Measurements from ENCODE around the gene SYNPO.
A peak's percentile ranks its signal among the peaks of the same experiment; 100 is the strongest.

Gene SYNPO

DNA sequence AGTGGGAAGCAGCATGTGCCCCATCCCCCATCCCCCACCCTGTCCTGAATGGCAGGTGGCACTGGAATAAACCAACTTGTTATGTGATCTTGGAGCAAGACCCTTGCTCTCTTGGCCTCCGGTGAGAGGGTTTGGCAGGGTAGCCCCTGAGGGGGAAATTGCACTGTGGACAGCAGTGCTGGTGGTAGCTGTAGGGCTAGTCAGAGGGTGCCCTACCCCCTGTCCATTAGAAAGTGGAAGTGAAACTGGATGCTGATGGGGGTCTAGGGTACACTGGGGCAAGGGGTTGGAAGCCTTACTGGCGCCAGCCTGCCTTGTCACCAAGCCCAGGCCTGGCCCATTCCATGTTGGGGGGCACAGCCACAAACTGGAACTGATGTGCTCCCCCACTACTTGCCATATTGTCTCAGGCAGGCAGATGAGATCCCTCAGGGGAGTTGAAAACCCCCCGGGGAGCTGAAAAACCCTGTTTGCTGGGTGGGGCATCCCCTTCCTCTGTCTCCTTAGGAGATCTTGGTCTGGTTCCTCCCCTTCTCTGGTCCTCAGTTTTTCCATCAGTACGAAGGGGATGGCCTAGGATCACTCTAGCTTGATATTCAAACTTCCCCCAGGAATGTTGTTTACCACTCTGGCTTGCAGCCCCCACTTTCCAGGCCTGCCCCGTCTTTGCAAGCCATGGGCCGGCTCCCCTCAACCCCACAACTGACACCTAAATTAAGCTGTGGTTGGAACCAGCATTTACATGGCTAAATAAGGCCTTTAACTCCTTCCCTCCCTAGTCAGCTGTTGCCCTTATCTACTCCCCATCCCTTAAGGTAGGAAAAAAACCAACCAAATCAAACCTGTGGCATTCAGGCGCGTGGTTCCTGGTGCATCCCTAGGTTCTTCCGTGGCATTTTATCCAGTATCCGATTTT lies 14.4 kb upstream of the SYNPO start:
- TF ChIP-seq CTCF (conservative IDR thresholded peaks at IDR 0.05; ENCODE audit: low read depth, low read length): no peak
- Histone ChIP-seq H3K36me3 (ENCODE audit: insufficient read depth) (no peaks in the 10 kb centered on the region), H4K20me1 (ENCODE audit: insufficient read depth) (no peaks in the 10 kb centered on the region), H3K4me3 (IDR thresholded peaks at IDR 0.05; ENCODE audit: insufficient read depth, low read depth, low read length) (no peak overlapping the region), H3K27ac (no peak overlapping the region), H2AFZ (ENCODE audit: low read depth) (no peak overlapping the region), H3K27me3 (ENCODE audit: insufficient read depth, low read depth) (no peaks in the 10 kb centered on the region), H3K9ac (no peak overlapping the region), H3K79me2 (ENCODE audit: insufficient read depth, low read depth) (no peaks in the 10 kb centered on the region), H3K4me2 (peak overlapping the region; percentile 2; the same call in 1 of the 2 replicates), H3K4me1 (ENCODE audit: low read depth, poor library complexity, severe bottlenecking) (peaks cover 12% of the 10 kb centered on the region)

DNA sequence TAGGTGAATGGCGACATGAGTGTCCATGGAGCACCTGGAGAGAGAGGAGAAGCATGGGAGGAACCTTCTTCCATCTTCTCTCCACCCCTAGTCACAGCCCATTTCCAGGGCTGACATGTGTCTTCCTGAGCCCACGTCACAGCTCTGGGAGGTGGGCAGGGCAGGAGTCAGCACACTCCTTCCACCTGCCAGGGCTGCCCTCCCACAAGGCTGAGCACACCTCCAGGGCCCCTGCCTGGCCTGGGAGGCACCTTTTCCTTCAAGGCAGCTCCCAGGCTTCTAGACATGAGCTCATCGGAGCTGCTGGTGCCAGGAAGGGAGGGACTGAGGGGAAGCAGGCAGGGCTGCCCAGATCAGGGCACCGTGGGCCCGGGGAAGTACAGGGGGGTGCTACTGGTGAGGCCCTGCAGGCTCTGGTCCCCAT lies 13.6 kb upstream of the SYNPO start:
- no peak overlapping the region for H3K27ac ChIP-seq
- peaks cover 12% of the 10 kb centered on the region for H3K4me1 ChIP-seq (ENCODE audit: low read depth, poor library complexity, severe bottlenecking)
- no peaks in the 10 kb centered on the region for H3K36me3 ChIP-seq (ENCODE audit: insufficient read depth)
- H3K4me3 ChIP-seq (IDR thresholded peaks at IDR 0.05; ENCODE audit: insufficient read depth, low read depth, low read length): no peak overlapping the region
- no peak for TF ChIP-seq CTCF (conservative IDR thresholded peaks at IDR 0.05; ENCODE audit: low read depth, low read length)
- no peaks in the 10 kb centered on the region for H3K79me2 ChIP-seq (ENCODE audit: insufficient read depth, low read depth)
- H4K20me1 ChIP-seq (ENCODE audit: insufficient read depth): no peaks in the 10 kb centered on the region
- H3K9ac ChIP-seq: no peak overlapping the region
- no peaks in the 10 kb centered on the region for H3K27me3 ChIP-seq (ENCODE audit: insufficient read depth, low read depth)
- no peak overlapping the region for H3K4me2 ChIP-seq
- no peak overlapping the region for H2AFZ ChIP-seq (ENCODE audit: low read depth)

DNA sequence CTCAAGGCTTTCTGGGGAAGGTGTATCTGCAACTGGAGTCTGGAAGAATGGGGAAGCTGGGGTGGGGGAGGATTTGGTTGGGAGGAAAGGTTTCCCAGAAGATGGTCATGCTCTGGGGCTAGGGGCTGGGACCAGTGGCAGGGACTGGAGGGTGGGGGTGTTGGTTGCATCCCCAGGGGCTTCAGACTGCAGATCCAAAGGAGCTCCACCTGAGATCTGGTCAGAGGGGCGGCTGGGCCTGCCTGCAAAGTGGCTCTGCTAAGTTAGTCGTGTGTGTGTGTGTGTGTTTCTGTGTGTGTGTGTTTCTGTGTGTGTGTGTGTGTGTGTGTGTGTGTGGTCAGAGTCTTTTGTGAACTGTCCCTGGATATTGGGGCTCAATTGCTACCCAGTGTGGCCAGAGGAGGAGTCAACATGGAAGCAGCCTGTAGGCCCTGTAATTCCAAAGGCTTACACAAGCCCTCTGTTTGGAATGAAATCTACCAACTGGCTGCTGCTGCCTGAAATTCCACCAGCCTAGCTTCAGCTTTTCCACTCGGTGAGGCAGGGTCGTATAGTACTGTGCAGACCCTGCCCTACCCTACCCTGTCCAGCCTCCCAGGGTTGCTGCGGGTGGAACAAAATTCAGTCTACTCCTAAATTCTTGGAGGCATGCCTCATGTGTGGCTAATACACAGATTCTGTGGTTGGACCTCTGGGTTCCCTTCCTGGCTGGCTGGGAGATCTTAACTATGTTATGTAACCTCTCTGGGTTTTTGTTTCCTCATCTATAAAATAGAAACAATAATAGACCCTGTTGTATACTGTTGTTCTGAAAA lies 12.5 kb upstream of the SYNPO start:
- no peaks in the 10 kb centered on the region for H3K36me3 ChIP-seq (ENCODE audit: insufficient read depth)
- no peaks in the 10 kb centered on the region for H3K79me2 ChIP-seq (ENCODE audit: insufficient read depth, low read depth)
- H3K9ac ChIP-seq: no peak overlapping the region
- no peaks in the 10 kb centered on the region for H3K27me3 ChIP-seq (ENCODE audit: insufficient read depth, low read depth)
- no peak overlapping the region for H3K4me3 ChIP-seq (IDR thresholded peaks at IDR 0.05; ENCODE audit: insufficient read depth, low read depth, low read length)
- H3K4me2 ChIP-seq: no peak overlapping the region
- no peak overlapping the region for H2AFZ ChIP-seq (ENCODE audit: low read depth)
- no peaks in the 10 kb centered on the region for H4K20me1 ChIP-seq (ENCODE audit: insufficient read depth)
- no peak overlapping the region for H3K27ac ChIP-seq
- H3K4me1 ChIP-seq (ENCODE audit: low read depth, poor library complexity, severe bottlenecking): peaks cover 12% of the 10 kb centered on the region
- no peak for TF ChIP-seq CTCF (conservative IDR thresholded peaks at IDR 0.05; ENCODE audit: low read depth, low read length)

DNA sequence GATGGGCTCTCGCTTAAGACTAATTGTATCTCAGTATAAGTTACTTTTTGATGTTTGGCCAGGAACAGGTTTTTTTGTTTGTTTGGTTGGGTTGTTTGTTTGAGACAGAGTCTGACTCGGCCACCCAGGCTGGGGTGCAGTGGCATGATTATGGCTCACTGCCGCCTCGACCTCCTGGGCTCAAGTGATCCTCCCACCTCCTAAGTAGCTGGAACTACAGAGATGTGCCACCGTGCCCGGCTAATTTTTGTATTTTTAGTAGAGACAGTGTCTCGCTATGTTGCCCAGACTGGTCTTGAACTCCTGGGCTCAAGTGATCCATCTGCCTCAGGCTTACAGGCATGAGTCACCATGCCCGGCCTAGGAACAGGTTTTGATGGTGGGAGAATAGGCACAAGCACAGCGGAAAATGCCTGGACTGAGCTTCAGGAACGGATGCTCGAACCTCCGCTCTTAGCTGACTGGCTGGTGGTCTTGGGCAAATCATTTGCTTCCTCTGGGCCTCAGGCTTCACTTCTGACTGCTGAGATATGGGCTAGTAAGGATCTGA lies 11.4 kb upstream of the SYNPO start:
- Histone ChIP-seq H3K9ac (no peak overlapping the region), H3K27me3 (ENCODE audit: insufficient read depth, low read depth) (no peaks in the 10 kb centered on the region), H4K20me1 (ENCODE audit: insufficient read depth) (no peaks in the 10 kb centered on the region), H2AFZ (ENCODE audit: low read depth) (no peak overlapping the region), H3K4me2 (no peak overlapping the region), H3K79me2 (ENCODE audit: insufficient read depth, low read depth) (no peaks in the 10 kb centered on the region), H3K4me1 (ENCODE audit: low read depth, poor library complexity, severe bottlenecking) (peaks cover 12% of the 10 kb centered on the region), H3K36me3 (ENCODE audit: insufficient read depth) (no peaks in the 10 kb centered on the region), H3K27ac (no peak overlapping the region), H3K4me3 (IDR thresholded peaks at IDR 0.05; ENCODE audit: insufficient read depth, low read depth, low read length) (no peak overlapping the region)
- TF ChIP-seq CTCF (conservative IDR thresholded peaks at IDR 0.05; ENCODE audit: low read depth, low read length): no peak

Data from KMS-11 (cell line).